ENCODE results near the gene RPL38. TPM values are rescaled to one million over a fixed set of nuclear protein-coding genes. Genes with fewer than 3 reads are reported as not detected.

Gene RPL38
- total RNA-seq, 3 donors from 2014 or later, result 617 to 705 (median 692) TPM

GRCh38 chr17:74159226-74159840 lies 44.1 kb upstream of the RPL38 start:
- ATAC-seq, result no peak
- Histone ChIP-seq H3K4me3 (no peak overlapping the region), H3K9me3 (no peaks in the 10 kb centered on the region), H3K4me1 (ENCODE audit: low read depth) (no peaks in the 10 kb centered on the region), H3K36me3 (ENCODE audit: low read depth) (no peaks in the 10 kb centered on the region)
- no peak for DNase-seq
- intact Hi-C loops (cut with DNase I, micrococcal nuclease), result no loop called here
- no peak for TF ChIP-seq CTCF (IDR thresholded peaks at IDR 0.05)

GRCh38 chr17:74160656-74161502 lies 42.6 kb upstream of the RPL38 start:
- intact Hi-C loops (cut with DNase I, micrococcal nuclease), result no loop called here
- no peak for DNase-seq
- Histone ChIP-seq H3K4me1 (ENCODE audit: low read depth) (no peaks in the 10 kb centered on the region), H3K36me3 (ENCODE audit: low read depth) (no peaks in the 10 kb centered on the region), H3K4me3 (no peak overlapping the region), H3K9me3 (no peaks in the 10 kb centered on the region)
- ATAC-seq, result no peak
- TF ChIP-seq CTCF (IDR thresholded peaks at IDR 0.05), result no peak

- Histone ChIP-seq H3K4me3 (no peak overlapping the region), H3K36me3 (ENCODE audit: low read depth) (no peaks in the 10 kb centered on the region), H3K9me3 (no peaks in the 10 kb centered on the region), H3K4me1 (ENCODE audit: low read depth) (no peaks in the 10 kb centered on the region)
- intact Hi-C loops (cut with DNase I, micrococcal nuclease), result no loop called here
- TF ChIP-seq CTCF (IDR thresholded peaks at IDR 0.05), result no peak
- ATAC-seq (no peak), DNase-seq (no peak)
Measured at GRCh38 chr17:74161503-74161875, 42.0 kb upstream of the RPL38 start.

GRCh38 chr17:74163271-74163821 lies 40.1 kb upstream of the RPL38 start:
- no peaks in the 10 kb centered on the region for H3K4me1 ChIP-seq (ENCODE audit: low read depth)
- H3K4me3 ChIP-seq, result no peak overlapping the region
- H3K9me3 ChIP-seq, result no peaks in the 10 kb centered on the region
- H3K36me3 ChIP-seq (ENCODE audit: low read depth), result no peaks in the 10 kb centered on the region
- intact Hi-C loops (cut with DNase I, micrococcal nuclease), result no loop called here
- ATAC-seq (no peak), DNase-seq (no peak)
- no peak for TF ChIP-seq CTCF (IDR thresholded peaks at IDR 0.05)

- DNase-seq (no peak), ATAC-seq (no peak)
- H3K4me1 ChIP-seq (ENCODE audit: low read depth), result no peaks in the 10 kb centered on the region
- no peak overlapping the region for H3K4me3 ChIP-seq
- no peak for TF ChIP-seq CTCF (IDR thresholded peaks at IDR 0.05)
- intact Hi-C loops (cut with DNase I, micrococcal nuclease), result no loop called here
- H3K9me3 ChIP-seq, result no peaks in the 10 kb centered on the region
- no peaks in the 10 kb centered on the region for H3K36me3 ChIP-seq (ENCODE audit: low read depth)
Measured at GRCh38 chr17:74163836-74164235, 39.6 kb upstream of the RPL38 start.
